Spleen (tissue), 7 donors: ENCODE results near the gene DUOXA1.

Source experiments
- POLR2AphosphoS5 ChIP-seq, 3 donors: sonication (generic); formaldehyde crosslinking; IDR thresholded peaks; one replicate each; pipeline ENCODE4 v1.5.1; 2017; ENCODE audit warnings: antibody characterized with exemption in 3 of 3
- TF ChIP-seq, protein P1 (sequence below), 11 experiments: fragments of 200-600 bp in 7 of 11; fragments of 450-650 bp in 4 of 11; sonication (generic) in 4 of 11; IDR thresholded peaks in 8 of 11; conservative IDR thresholded peaks in 3 of 11; 1 replicate in 7 of 11; 2 replicates in 4 of 11; pipeline versions ENCODE4 v1.4.0 to v1.8.0; 2016 to 2021; ENCODE audit warnings: antibody characterized with exemption in 11 of 11, inconsistent platforms in 4 of 11, mild to moderate bottlenecking in 1 of 11
- donor health status: DM: no; HTN: no; CAD: no; lungs with moderate emphysema.
- donor health status: DM: no; HTN: no; CAD: no.
- donor health status: DM: no; HTN: no; CAD: no.

DNA sequence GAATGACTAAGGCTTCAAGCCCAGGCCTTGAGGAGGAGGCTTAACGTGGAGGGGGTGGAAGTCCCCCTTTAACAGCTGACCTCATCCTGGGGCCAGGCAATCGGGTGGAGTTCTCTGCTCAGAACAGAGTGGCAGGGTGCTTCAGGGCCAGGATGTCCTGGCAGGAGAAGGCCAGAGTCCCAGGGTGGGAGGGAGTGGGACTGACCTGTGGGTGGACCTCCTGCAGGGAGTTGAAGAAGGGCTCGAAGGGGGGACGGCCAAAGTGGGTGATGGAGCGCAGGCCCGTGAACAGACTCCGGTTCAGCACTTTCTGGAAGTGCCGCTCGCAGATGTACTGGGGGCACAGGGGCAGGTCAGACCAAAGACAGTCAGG is 35.3 kb downstream of the DUOXA1 start:
- TF ChIP-seq, protein P1, sequence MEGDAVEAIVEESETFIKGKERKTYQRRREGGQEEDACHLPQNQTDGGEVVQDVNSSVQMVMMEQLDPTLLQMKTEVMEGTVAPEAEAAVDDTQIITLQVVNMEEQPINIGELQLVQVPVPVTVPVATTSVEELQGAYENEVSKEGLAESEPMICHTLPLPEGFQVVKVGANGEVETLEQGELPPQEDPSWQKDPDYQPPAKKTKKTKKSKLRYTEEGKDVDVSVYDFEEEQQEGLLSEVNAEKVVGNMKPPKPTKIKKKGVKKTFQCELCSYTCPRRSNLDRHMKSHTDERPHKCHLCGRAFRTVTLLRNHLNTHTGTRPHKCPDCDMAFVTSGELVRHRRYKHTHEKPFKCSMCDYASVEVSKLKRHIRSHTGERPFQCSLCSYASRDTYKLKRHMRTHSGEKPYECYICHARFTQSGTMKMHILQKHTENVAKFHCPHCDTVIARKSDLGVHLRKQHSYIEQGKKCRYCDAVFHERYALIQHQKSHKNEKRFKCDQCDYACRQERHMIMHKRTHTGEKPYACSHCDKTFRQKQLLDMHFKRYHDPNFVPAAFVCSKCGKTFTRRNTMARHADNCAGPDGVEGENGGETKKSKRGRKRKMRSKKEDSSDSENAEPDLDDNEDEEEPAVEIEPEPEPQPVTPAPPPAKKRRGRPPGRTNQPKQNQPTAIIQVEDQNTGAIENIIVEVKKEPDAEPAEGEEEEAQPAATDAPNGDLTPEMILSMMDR (IDR thresholded peaks at IDR 0.05 in 8 of 11, conservative IDR thresholded peaks at IDR 0.05 in 3 of 11): no peak
- TF ChIP-seq POLR2AphosphoS5 (IDR thresholded peaks at IDR 0.05): no peak
